Sigmoid colon (tissue), 4 donors: Measurements from ENCODE around the gene PRR7.

Experiments
- CTCF ChIP-seq, 4 experiments: fragments of 450-650 bp in 3 of 4; fragments of 200-600 bp in 1 of 4; IDR thresholded peaks; one replicate each; pipeline ENCODE4 v1.5.1; 2016 to 2019; ENCODE audit warnings: antibody characterized with exemption in 4 of 4, mild to moderate bottlenecking in 3 of 4, moderate library complexity in 2 of 4
- EP300 ChIP-seq, 4 donors: sonication (generic); formaldehyde crosslinking; IDR thresholded peaks; one replicate each; pipeline ENCODE4 v1.6.1; 2017; ENCODE audit warnings: antibody characterized with exemption in 4 of 4
- POLR2A ChIP-seq, 2 donors: fragments of 450-650 bp; IDR thresholded peaks; one replicate each; pipeline ENCODE4 v1.6.1; 2016; ENCODE audit warnings: antibody characterized with exemption in 2 of 2, mild to moderate bottlenecking in 2 of 2, moderate library complexity in 2 of 2
- POLR2AphosphoS5 ChIP-seq, 4 donors: sonication (generic); formaldehyde crosslinking; IDR thresholded peaks; one replicate each; pipeline ENCODE4 v1.6.1; 2017; ENCODE audit warnings: antibody characterized with exemption in 4 of 4

GRCh38 chr5:177474002-177474476, 27.4 kb downstream of the PRR7 start:
- TF ChIP-seq POLR2AphosphoS5 (IDR thresholded peaks at IDR 0.05) (no peak), POLR2A (IDR thresholded peaks at IDR 0.05) (no peak), CTCF (IDR thresholded peaks at IDR 0.05) (no peak), EP300 (IDR thresholded peaks at IDR 0.05) (no peak)
